ENCODE results near the gene S100A7A.
"Not testable (repeated sequence)": the region's sequence is repeated elsewhere in the genome, so short reads cannot be mapped to it uniquely, and the experiment has no call there.

Gene S100A7A

GRCh38 chr1:153428073-153428638 lies 11.8 kb downstream of the S100A7A start:
- no peak for DNase-seq

- peak in 1 of 2 experiments; percentile 11 for DNase-seq
Measured at GRCh38 chr1:153428791-153429190, 12.5 kb downstream of the S100A7A start.

DNA sequence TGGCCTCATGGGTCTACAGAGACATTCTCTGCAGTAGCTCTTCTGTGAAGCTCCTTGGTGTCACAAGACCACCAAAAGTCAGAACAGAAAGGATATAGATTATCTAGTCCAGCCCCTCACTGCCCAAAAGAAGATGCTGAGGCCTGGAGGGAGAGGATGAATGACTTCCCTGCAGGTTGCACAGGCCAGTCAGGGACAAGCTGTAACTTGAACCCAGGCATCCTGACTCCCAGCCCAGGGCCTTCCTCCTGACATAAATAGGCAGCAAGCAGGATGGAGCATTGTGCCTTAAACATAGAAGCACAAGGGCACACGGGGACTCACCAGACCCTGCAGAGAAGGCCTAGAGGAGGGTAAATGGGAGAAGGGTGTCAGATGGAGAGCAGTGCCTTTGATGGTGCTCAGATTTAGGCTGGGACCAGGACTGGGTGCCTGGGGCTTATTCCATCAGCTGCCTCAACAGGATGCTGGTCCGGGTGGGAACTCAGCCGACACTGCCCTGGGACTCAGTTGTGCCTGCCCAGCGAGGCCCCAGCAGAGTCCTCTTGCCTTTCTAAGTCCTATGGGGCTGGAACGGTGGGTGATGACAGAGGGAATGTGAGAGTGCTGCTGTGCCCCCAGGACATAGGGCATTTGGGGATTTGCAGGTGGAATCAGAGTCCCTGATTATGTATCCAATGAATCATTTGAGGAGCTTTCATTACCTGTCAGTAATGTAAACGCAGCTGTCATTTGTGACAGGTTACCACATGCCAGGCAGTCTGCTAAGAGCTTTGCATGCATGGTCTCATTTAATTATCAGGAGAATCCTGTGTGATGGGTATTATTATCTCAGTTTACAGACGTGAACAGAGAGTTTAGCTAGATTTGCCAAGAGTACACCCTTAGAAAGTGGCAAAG lies 13.2 kb downstream of the S100A7A start:
- peak in 1 of 2 experiments; percentile 17 for DNase-seq

DNA sequence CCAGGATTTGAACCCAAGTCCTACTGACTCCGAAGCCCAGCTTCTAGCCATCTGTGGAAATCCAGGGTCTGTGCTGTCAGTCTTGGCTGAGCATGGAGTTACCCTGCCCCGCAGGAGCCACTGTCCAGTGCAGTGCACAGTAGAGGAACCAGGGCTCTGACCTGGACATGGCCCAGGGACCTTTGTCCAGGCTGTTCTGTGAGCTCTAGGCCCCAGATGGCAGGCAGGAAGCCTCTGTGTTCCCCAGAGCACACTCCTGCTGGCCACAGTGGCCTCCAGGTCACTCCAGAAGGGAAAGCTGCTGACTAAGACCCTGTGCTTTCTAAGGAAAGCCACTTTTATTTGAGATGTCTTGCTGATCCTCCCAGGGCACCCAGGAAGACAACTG lies 13.8 kb downstream of the S100A7A start:
- DNase-seq: no peak

GRCh38 chr1:153430561-153430960 lies 14.2 kb downstream of the S100A7A start:
- DNase-seq: no peak

DNA sequence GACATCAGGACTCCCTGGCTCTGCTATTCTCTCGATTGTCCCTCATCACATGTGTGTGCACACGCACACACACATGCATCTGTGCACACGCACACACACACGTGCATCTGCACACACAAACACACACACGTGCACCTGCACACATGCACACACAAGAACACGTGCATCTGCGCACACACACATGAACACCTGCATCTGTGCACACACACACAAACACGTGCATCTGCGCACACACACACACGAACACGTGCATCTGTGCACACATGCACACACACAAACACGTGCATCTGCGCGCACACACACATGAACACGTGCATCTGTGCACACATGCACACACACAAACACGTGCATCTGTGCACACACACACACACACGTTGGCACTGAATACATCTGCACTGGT lies 14.7 kb downstream of the S100A7A start:
- no peak for DNase-seq

DNA sequence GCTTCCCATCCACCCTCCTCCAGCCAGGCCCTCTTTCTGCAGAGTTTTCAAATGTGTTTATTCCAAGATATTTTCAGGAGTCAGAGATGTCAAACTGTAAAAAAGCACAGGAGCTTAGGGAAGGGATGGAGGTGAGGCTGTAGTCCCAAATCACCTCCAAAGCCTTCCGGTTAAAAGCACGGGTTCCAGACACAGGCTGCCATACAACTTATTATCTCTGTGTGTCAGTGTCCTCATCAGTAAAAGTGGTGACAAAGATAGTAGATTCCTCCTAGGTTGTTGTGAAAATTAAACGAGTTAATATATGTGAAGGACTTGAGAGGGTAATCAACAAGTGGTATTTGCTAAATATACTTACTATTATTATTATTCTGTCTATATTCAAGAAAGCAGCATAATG lies 15.1 kb downstream of the S100A7A start:
- no peak for DNase-seq

DNA sequence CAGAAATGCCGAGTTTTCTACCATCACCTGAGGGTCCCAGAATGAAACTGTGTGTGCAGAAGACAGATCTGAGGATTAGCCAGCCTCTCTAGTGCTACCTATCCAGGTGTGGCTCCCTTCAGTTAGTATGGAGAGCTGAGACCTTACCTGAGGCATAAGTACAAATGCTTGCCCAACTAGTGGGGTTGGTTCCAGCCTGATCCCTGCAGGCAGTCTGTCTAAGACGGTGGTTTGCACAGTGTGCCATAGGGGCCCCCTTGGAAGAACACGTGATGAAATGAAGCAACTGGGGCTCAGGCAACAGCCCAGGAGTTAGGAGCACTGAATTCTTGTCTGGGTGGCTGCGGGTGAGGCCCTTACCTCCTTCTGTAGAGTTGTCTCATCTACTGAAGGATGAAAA lies 15.6 kb downstream of the S100A7A start:
- no peak for DNase-seq

DNA sequence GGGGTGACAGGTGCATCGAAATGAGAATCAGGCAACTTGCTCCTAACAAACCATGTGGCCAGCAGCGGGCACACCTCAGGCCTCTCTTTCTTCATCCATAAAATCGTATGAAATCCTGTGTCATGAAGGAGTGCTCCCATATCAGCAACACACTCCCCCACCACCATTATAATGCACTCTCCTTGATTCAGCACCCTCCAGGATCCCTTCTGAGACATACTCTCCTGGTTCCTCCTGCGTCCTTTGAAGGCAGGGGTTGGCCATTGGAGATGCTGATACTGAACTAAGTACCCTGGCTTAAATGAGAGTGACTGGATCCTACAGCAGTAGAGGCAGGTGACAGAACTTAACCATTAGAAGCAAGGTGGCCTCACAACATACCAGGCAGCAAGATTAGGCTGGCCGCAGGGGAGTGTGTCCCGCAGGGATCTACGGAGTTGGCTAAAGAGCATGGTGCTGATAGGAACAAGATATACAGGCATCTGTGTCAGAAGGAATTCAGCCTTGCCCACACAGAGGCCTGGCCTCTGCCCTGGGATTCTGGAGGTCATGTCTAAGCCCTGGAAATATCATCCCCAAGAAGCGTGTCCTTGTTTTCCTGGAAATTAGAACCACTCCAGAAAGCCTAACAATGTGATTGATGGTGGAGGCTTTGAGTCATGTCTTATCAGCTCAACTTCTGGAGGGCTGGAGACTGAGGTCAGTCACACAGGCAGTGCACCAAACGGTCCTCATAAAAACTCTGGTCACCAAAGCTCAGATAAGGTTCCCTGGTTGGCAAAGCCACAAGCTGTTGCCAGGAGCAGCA lies 16.8 kb downstream of the S100A7A start:
- DNase-seq: no peak

DNA sequence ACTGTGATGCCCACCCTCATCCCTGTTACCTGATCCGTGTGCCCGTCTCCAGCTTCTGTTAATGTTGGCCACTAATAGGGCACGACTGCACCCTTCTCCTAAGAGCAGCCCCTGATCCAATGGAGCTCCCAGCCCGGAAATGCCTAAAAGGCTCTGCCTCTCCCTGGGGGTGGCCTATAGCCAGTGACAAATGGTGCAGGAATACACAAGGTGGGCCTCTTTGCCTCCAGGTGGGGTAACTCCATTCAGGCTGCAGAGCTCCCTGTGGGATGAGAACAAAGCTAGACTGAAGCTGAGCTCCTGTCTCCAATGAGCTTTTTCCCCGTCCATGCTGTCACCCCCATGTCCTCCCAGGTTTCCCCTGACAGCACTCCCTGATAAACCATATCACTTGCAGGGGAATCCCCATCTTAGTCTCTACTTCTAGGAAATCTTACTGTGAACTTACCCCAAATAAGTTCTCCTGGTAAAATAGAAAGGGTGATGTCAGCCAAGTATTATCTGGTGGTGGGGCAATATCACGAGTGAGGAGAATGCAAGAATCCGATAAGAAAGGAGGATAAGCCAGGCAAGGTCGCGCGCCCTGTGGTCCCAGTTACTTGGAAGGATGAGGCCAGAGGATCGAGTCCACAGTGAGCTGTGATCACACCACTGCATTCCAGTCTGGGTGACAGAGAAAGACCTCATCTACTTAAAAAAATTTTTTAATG lies 18.6 kb downstream of the S100A7A start:
- no peak for DNase-seq

- DNase-seq: no peak
Measured at GRCh38 chr1:153437236-153437635, 20.9 kb downstream of the S100A7A start.

- DNase-seq: no peak
Measured at GRCh38 chr1:153438599-153438998, 22.3 kb downstream of the S100A7A start.

GRCh38 chr1:153439273-153439672 lies 23.0 kb downstream of the S100A7A start:
- no peak for DNase-seq

DNA sequence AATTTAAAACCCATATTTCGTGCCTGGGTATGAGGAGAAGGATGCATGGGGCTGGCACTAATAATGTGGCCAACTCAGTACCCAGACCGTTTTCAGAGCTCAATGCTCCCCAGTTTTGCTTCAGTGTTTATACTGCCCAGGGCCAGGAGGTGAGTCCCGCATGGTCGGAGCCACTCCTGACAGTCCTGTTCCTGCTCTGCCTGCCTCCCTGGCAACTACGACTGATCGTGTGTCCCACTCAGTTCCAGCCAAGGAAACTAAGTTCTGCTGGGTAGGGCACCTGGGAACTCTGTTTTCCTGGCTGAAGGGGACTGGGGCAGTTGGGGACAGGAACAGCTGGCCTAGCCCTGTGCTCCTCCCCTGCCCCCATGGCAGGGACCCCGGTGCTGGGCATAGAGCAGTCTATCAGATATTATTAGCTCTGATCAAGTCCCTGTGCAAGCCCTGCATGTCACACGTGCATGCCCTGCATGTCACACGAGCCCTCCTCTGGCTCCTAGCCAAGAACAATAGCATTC lies 25.0 kb downstream of the S100A7A start:
- DNase-seq: no peak

GRCh38 chr1:153443486-153443885 lies 27.2 kb downstream of the S100A7A start:
- DNase-seq: no peak

DNA sequence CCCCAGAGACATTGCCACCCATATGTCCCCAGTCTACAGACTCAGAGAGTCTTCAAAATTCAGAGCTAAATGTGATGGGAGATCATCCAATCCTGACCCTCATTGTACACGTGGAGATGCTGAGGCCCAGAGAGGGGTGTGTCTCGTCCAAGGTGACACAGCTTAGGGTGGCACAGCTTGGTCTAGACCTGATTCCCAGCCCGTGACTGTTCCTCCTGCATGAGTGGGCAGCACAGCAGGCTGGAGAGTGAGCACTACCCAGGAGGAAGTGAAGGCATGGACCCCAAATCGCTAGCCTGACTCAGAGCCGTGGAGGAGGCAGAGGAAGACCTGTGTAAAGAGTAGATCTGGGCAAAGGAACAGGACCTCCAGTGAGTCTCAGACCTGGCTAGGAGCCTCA lies 27.8 kb downstream of the S100A7A start:
- DNase-seq: no peak

- DNase-seq: no peak
Measured at GRCh38 chr1:153447498-153448170, 31.3 kb downstream of the S100A7A start.

DNA sequence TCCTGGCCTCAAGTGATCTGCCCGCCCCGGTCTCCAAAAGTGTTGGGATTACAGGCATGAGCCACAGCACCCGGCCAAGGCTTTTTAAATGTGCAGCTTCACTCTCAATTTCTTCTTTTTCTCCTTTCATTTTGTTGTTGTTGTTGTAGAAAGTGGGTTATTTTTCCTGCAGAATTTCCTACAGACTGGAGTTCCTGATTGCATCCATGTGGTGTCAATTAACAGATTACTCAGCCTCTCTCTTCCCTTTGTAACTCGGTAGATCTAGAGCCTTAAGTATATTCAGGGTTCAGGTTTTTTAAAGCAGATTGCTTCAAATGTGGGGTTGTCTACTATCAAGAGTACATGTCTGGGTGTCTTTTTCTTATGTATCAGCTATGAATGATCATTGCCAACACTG lies 32.5 kb downstream of the S100A7A start:
- not testable (repeated sequence) for DNase-seq

DNA sequence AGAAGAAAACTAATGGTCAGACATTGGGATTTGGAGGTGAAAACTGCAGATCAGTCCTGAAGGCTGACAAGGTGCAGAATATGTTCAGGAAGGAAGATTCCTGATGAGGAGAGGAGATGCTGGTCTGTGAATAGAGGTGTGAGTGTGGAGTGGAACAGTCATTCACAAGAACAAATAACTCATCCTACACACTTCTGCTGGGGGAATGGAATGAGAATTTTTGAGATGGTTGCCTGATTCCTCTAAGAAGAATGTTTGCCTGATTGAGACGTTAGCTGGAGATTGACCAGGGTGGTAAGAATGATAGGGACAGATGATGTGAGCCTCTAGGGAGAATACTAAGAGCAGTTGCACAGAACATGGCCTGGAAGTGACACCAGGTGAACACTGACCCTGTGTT lies 40.1 kb downstream of the S100A7A start:
- DNase-seq: no peak

DNA sequence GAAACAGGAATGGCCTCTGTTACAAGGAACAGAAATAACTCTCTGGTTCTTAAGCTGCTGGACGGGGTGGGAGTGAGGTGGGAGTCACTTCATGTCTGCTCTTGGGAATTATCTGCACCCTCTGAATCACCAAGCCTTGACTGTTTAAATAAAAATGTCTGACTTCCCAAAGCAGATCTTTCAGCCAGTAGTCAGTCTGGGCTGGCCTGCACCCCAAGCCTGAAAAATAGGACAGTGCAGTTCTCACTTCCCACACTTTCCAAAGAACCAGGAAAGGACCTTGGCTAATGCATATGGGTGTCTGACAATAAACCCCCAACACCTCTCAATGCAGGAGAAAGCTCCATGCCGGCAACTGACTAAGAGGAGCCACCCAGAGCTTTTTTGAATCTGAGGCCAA lies 43.3 kb downstream of the S100A7A start:
- no peak for DNase-seq

DNA sequence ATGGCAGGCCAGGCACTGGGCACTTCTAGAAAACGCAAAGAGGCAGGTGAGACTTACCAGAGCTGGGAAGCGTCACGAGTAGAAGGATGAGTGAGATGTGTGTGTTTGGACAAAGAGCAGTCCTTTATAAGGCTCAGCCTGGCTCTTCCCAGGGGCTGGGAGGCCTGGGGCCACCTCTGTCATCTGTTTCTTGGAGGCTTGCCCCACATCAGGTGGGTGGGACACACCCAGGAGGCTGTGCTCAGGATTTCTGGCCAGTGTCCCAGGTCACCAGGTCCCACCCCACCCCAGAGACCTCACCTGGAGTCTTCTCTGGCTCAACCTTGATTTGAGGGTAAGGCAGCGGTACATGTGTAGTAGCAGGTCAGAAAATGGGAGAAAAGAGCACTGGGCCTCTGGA lies 44.2 kb downstream of the S100A7A start, which contains the start of gene S100A7:
TSS of gene S100A7 (minus strand) at position 101 of the 400 bp plus-strand sequence. CDS start 1,638 bp downstream, outside the sequence.
- no peak for DNase-seq

GRCh38 chr1:153462741-153463140 lies 46.4 kb downstream of the S100A7A start:
- not testable (repeated sequence) for DNase-seq

Data from NCI-H1930 (cell line).